ENCODE data around the gene PKP4. TPM values are rescaled to one million over a fixed set of nuclear protein-coding genes. Genes with fewer than 3 reads are reported as not detected.

The PKP4 gene
- total and polyA plus RNA-seq, 2 donors (not counting 1 experiment from before 2014, with no cell fraction given): 2.0 to 13.3 TPM

GRCh38 chr2:158487419-158487818 lies 30.7 kb downstream of the PKP4 start:
- no peaks in the 10 kb centered on the region for H3K9me3 Mint-ChIP-seq (ENCODE audit: insufficient read depth)
- no peaks in the 10 kb centered on the region for H3K79me2 ChIP-seq (ENCODE audit: control insufficient read depth, insufficient read depth, low read length)
- no peak overlapping the region for H2AFZ ChIP-seq (ENCODE audit: insufficient read depth, low read depth, low read length, poor library complexity, severe bottlenecking)
- no peak overlapping the region for H3K27ac Mint-ChIP-seq
- ChIA-PET POLR2A (no interaction called here), CTCF (no interaction called here)
- no peak overlapping the region for H3K9ac ChIP-seq (ENCODE audit: low read length)
- no peak overlapping the region for H3K4me3 Mint-ChIP-seq
- no peak for ATAC-seq (ENCODE audit: low read depth)
- no peaks in the 10 kb centered on the region for H3K4me1 Mint-ChIP-seq
- no peaks in the 10 kb centered on the region for H3K9me3 ChIP-seq (ENCODE audit: control extremely low read depth in 1 of 3, control insufficient read depth in 2 of 3, insufficient read depth in 1 of 3, low read length in 2 of 3)
- H3K27me3 Mint-ChIP-seq: no peaks in the 10 kb centered on the region
- intact Hi-C loops (cut with micrococcal nuclease): no loop called here
- H3K27me3 ChIP-seq (replicated peaks in 1 of 4; ENCODE audit: control extremely low read depth in 1 of 4, control insufficient read depth in 3 of 4, insufficient read depth in 4 of 4, low read length in 3 of 4): no peaks in the 10 kb centered on the region
- H3K4me3 ChIP-seq (ENCODE audit: control extremely low read depth in 1 of 5, extremely low read depth in 1 of 5, insufficient read depth in 1 of 5, low read depth in 2 of 5, low read length in 4 of 5): no peak overlapping the region
- no peak overlapping the region for H3K27ac ChIP-seq (ENCODE audit: low read length in 2 of 2)
- no peak for DNase-seq
- TF ChIP-seq, protein P1, sequence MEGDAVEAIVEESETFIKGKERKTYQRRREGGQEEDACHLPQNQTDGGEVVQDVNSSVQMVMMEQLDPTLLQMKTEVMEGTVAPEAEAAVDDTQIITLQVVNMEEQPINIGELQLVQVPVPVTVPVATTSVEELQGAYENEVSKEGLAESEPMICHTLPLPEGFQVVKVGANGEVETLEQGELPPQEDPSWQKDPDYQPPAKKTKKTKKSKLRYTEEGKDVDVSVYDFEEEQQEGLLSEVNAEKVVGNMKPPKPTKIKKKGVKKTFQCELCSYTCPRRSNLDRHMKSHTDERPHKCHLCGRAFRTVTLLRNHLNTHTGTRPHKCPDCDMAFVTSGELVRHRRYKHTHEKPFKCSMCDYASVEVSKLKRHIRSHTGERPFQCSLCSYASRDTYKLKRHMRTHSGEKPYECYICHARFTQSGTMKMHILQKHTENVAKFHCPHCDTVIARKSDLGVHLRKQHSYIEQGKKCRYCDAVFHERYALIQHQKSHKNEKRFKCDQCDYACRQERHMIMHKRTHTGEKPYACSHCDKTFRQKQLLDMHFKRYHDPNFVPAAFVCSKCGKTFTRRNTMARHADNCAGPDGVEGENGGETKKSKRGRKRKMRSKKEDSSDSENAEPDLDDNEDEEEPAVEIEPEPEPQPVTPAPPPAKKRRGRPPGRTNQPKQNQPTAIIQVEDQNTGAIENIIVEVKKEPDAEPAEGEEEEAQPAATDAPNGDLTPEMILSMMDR (IDR thresholded peaks at IDR 0.05): no peak
- TF ChIP-seq EZH2 (IDR thresholded peaks at IDR 0.05; ENCODE audit: borderline replicate concordance, insufficient read depth, low read depth, low read length, poor library complexity, severe bottlenecking): no peak
- no peaks in the 10 kb centered on the region for H3K36me3 ChIP-seq (replicated peaks in 1 of 2; ENCODE audit: control extremely low read depth in 1 of 2, control insufficient read depth in 1 of 2, extremely low read depth in 1 of 2, insufficient read depth in 2 of 2, low read length in 1 of 2)
- H3K4me2 ChIP-seq (replicated peaks; ENCODE audit: low read depth, low read length, poor library complexity, severe bottlenecking): no peak overlapping the region
- H4K20me1 ChIP-seq (ENCODE audit: control insufficient read depth, insufficient read depth, low read length, poor library complexity, severe bottlenecking): no peaks in the 10 kb centered on the region
- no peaks in the 10 kb centered on the region for H3K4me1 ChIP-seq (ENCODE audit: control insufficient read depth in 2 of 2, insufficient read depth in 2 of 2, low read length in 2 of 2)

GRCh38 chr2:158488442-158489216 lies 31.9 kb downstream of the PKP4 start:
- no peaks in the 10 kb centered on the region for H3K9me3 ChIP-seq (ENCODE audit: control extremely low read depth in 1 of 3, control insufficient read depth in 2 of 3, insufficient read depth in 1 of 3, low read length in 2 of 3)
- no peaks in the 10 kb centered on the region for H3K4me1 Mint-ChIP-seq
- POLR2A ChIA-PET: no interaction called here
- no peaks in the 10 kb centered on the region for H3K36me3 ChIP-seq (replicated peaks in 1 of 2; ENCODE audit: control extremely low read depth in 1 of 2, control insufficient read depth in 1 of 2, extremely low read depth in 1 of 2, insufficient read depth in 2 of 2, low read length in 1 of 2)
- no peak overlapping the region for H3K4me3 Mint-ChIP-seq
- H3K79me2 ChIP-seq (ENCODE audit: control insufficient read depth, insufficient read depth, low read length): no peaks in the 10 kb centered on the region
- WGBS (ENCODE audit: insufficient coverage): no CpG with 5 or more reads among the region's 2 CpGs
- no peaks in the 10 kb centered on the region for H4K20me1 ChIP-seq (ENCODE audit: control insufficient read depth, insufficient read depth, low read length, poor library complexity, severe bottlenecking)
- DNase-seq (no peak), ATAC-seq (ENCODE audit: low read depth) (no peak)
- no peaks in the 10 kb centered on the region for H3K27me3 ChIP-seq (replicated peaks in 1 of 4; ENCODE audit: control extremely low read depth in 1 of 4, control insufficient read depth in 3 of 4, insufficient read depth in 4 of 4, low read length in 3 of 4)
- no peaks in the 10 kb centered on the region for H3K27me3 Mint-ChIP-seq
- H3K4me1 ChIP-seq (ENCODE audit: control insufficient read depth in 2 of 2, insufficient read depth in 2 of 2, low read length in 2 of 2): no peaks in the 10 kb centered on the region
- no peak overlapping the region for H3K4me3 ChIP-seq (ENCODE audit: control extremely low read depth in 1 of 5, extremely low read depth in 1 of 5, insufficient read depth in 1 of 5, low read depth in 2 of 5, low read length in 4 of 5)
- no peak overlapping the region for H2AFZ ChIP-seq (ENCODE audit: insufficient read depth, low read depth, low read length, poor library complexity, severe bottlenecking)
- no peaks in the 10 kb centered on the region for H3K9me3 Mint-ChIP-seq (ENCODE audit: insufficient read depth)
- no peak overlapping the region for H3K9ac ChIP-seq (ENCODE audit: low read length)
- intact Hi-C loops (cut with micrococcal nuclease): no loop called here
- no peak overlapping the region for H3K4me2 ChIP-seq (replicated peaks; ENCODE audit: low read depth, low read length, poor library complexity, severe bottlenecking)
- no peak for TF ChIP-seq EZH2 (IDR thresholded peaks at IDR 0.05; ENCODE audit: borderline replicate concordance, insufficient read depth, low read depth, low read length, poor library complexity, severe bottlenecking)
- CTCF ChIA-PET: no interaction called here
- H3K27ac ChIP-seq (ENCODE audit: low read length in 2 of 2): no peak overlapping the region
- H3K27ac Mint-ChIP-seq: no peak overlapping the region
